MCF 10A (cell line): ENCODE measurements around the gene SELENOW. TPM values are rescaled to one million over a fixed set of nuclear protein-coding genes. Genes with fewer than 3 reads are reported as not detected.
"Not testable (repeated sequence)": the region's sequence is repeated elsewhere in the genome, so short reads cannot be mapped to it uniquely, and the experiment has no call there.

ENCODE experiments used
- BruUV-seq: library from RNA; stranded (reverse); fragments of 400-500 nt; replicated peaks from 2 replicates; lab custom pipeline; 2021; lab: Mats Ljungman, UMichigan
- CTCF ChIA-PET: fragments of 300-600 bp; sonication (Branson Sonifier 250); formaldehyde crosslinking; extraction: SDS; loops from one replicate; lab custom pipeline; 2021; ENCODE audit warnings: antibody characterized with exemption, inconsistent platforms; lab: Yijun Ruan, JAX
- POLR2A ChIA-PET: fragments of 300-600, 350-650 bp; sonication (Branson Sonifier 250); formaldehyde crosslinking; extraction: SDS; loops from one replicate; lab custom pipeline; 2020; ENCODE audit warnings: antibody characterized with exemption, inconsistent platforms; lab: Yijun Ruan, JAX
- DNase-seq: peaks from one replicate; pipeline ENCODE4 v3.0.0-alpha.2; 2018; ENCODE audit not compliant: unreplicated experiment
- H3K27ac Mint-ChIP-seq: one replicate; pipeline ENCODE4 v1.8.0; 2022; ENCODE audit warnings: mild to moderate bottlenecking, low read depth, mixed read lengths; ENCODE audit not compliant: unreplicated experiment
- H3K27me3 Mint-ChIP-seq: one replicate; pipeline ENCODE4 v1.8.0; 2022; ENCODE audit warnings: mixed read lengths; ENCODE audit not compliant: insufficient read depth, unreplicated experiment
- H3K36me3 Mint-ChIP-seq: one replicate; pipeline ENCODE4 v1.8.0; 2022; ENCODE audit warnings: mild to moderate bottlenecking, moderate library complexity, mixed read lengths; ENCODE audit not compliant: insufficient read depth, unreplicated experiment
- H3K4me1 Mint-ChIP-seq: one replicate; pipeline ENCODE4 v1.8.0; 2022; ENCODE audit warnings: mixed read lengths; ENCODE audit not compliant: insufficient read depth, unreplicated experiment
- H3K4me3 Mint-ChIP-seq: one replicate; pipeline ENCODE4 v1.8.0; 2022; ENCODE audit warnings: mild to moderate bottlenecking, moderate library complexity, mixed read lengths; ENCODE audit not compliant: unreplicated experiment
- H3K9me3 Mint-ChIP-seq: one replicate; pipeline ENCODE4 v1.8.0; 2022; ENCODE audit warnings: mixed read lengths; ENCODE audit not compliant: unreplicated experiment
- CTCF ChIP-seq: fragments of 200-600 bp; IDR thresholded peaks from one replicate; pipeline ENCODE4 v1.8.0; 2022; ENCODE audit warnings: antibody characterized with exemption, mild to moderate bottlenecking; ENCODE audit not compliant: unreplicated experiment
- intact Hi-C: fragments of 100-400 bp; cut with micrococcal nuclease; formaldehyde crosslinking; loops from 2 replicates; pipeline ENCODE4 v1.14.1; 2022
- total RNA-seq: library from RNA; stranded (reverse); gene quantifications from 2 replicates; pipeline ENCODE4 v1.2.3, GENCODE V29; 2022

Gene SELENOW
- total RNA-seq, 1 experiment from 2014 or later = 115 TPM

- peaks cover 10% of the 10 kb centered on the region for H3K9me3 Mint-ChIP-seq
- no peak for TF ChIP-seq CTCF
- H3K4me3 Mint-ChIP-seq = no peak overlapping the region
- POLR2A ChIA-PET = interaction anchor here (0.7 kb wide), 1 partner anchor 12 kb away, joined by 3 read pairs; the partner anchor contains the start of gene SELENOW
- CTCF ChIA-PET = interaction anchor here (0.5 to 1.4 kb wide), 6 partner anchors 16 to 722 kb away, joined by 3 to 9 read pairs (median 4); no protein-coding TSS in a partner anchor
- no peaks in the 10 kb centered on the region for H3K36me3 Mint-ChIP-seq
- no peaks in the 10 kb centered on the region for H3K27me3 Mint-ChIP-seq
- BruUV-seq = no TSS peak
- DNase-seq = no peak
- H3K27ac Mint-ChIP-seq = no peak overlapping the region
- intact Hi-C loops = loop anchor here (1.0 kb wide), 1 partner anchor 22 kb away; no protein-coding TSS in a partner anchor
- no peaks in the 10 kb centered on the region for H3K4me1 Mint-ChIP-seq
Observed at GRCh38 chr19:47766670-47767069, 11.8 kb upstream of the SELENOW start.

- Mint-ChIP-seq H3K4me1 (no peaks in the 10 kb centered on the region), H3K27me3 (no peaks in the 10 kb centered on the region), H3K27ac (no peak overlapping the region), H3K36me3 (no peaks in the 10 kb centered on the region), H3K9me3 (peaks cover 10% of the 10 kb centered on the region), H3K4me3 (no peak overlapping the region)
- ChIA-PET POLR2A (interaction anchor here (0.7 kb wide), 1 partner anchor 11 kb away, joined by 3 read pairs; the partner anchor contains the start of gene SELENOW), CTCF (interaction anchor here (0.5 to 1.3 kb wide), 5 partner anchors 22 to 721 kb away, joined by 3 to 5 read pairs (median 3); no protein-coding TSS in a partner anchor)
- no TSS peak for BruUV-seq
- TF ChIP-seq CTCF = no peak
- DNase-seq = no peak
- intact Hi-C loops = no loop called here
Observed at GRCh38 chr19:47767349-47767748, 11.2 kb upstream of the SELENOW start.

GRCh38 chr19:47768604-47769003 lies 9.9 kb upstream of the SELENOW start:
- Mint-ChIP-seq H3K9me3 (peaks cover 10% of the 10 kb centered on the region), H3K27me3 (no peaks in the 10 kb centered on the region), H3K4me3 (no peak overlapping the region), H3K36me3 (no peaks in the 10 kb centered on the region), H3K27ac (no peak overlapping the region), H3K4me1 (peaks cover 5% of the 10 kb centered on the region)
- ChIA-PET POLR2A (no interaction called here), CTCF (interaction anchor here (0.7 kb wide), 1 partner anchor 10 kb away, joined by 3 read pairs; no protein-coding TSS in a partner anchor)
- no TSS peak for BruUV-seq
- intact Hi-C loops = no loop called here
- DNase-seq = no peak
- no peak for TF ChIP-seq CTCF

GRCh38 chr19:47769534-47769933 lies 9.0 kb upstream of the SELENOW start:
- DNase-seq = no peak
- no TSS peak for BruUV-seq
- H3K4me3 Mint-ChIP-seq = no peak overlapping the region
- H3K9me3 Mint-ChIP-seq = peaks cover 10% of the 10 kb centered on the region
- no peak overlapping the region for H3K27ac Mint-ChIP-seq
- ChIA-PET CTCF (no interaction called here), POLR2A (interaction anchor here (0.7 kb wide), 1 partner anchor 11 kb away, joined by 5 read pairs; no protein-coding TSS in a partner anchor)
- no peak for TF ChIP-seq CTCF
- peaks cover 5% of the 10 kb centered on the region for H3K4me1 Mint-ChIP-seq
- intact Hi-C loops = no loop called here
- no peaks in the 10 kb centered on the region for H3K27me3 Mint-ChIP-seq
- no peaks in the 10 kb centered on the region for H3K36me3 Mint-ChIP-seq

GRCh38 chr19:47771291-47771690 lies 7.2 kb upstream of the SELENOW start:
- H3K36me3 Mint-ChIP-seq, H3K27ac Mint-ChIP-seq, H3K9me3 Mint-ChIP-seq, POLR2A ChIA-PET, H3K4me3 Mint-ChIP-seq, intact Hi-C loops, DNase-seq, BruUV-seq, H3K27me3 Mint-ChIP-seq, H3K4me1 Mint-ChIP-seq: not testable (repeated sequence)
- CTCF ChIA-PET = interaction anchor here (0.6 to 1.1 kb wide), 3 partner anchors 53 to 130 kb away, joined by 3 to 5 read pairs (median 3); no protein-coding TSS in a partner anchor
